NB4 (cell line): Measurements from ENCODE around the gene LAMA4.

Experiments
- MYC ChIP-seq: IDR thresholded peaks from 2 replicates; pipeline ENCODE4 v1.6.1; 2011; ENCODE audit warnings: low read depth, low read length
- POLR2A ChIP-seq: IDR thresholded peaks from 2 replicates; pipeline ENCODE4 v1.6.1; 2011; ENCODE audit warnings: mild to moderate bottlenecking; ENCODE audit not compliant: insufficient read length; ENCODE audit errors: extremely low read depth
- TF ChIP-seq, protein P1 (sequence below): IDR thresholded peaks from one replicate; pipeline ENCODE4 v1.5.1; 2012; ENCODE audit warnings: low read depth, low read length
- TF ChIP-seq, protein P2 (sequence below): IDR thresholded peaks from 2 replicates; pipeline ENCODE4 v1.6.1; 2011; ENCODE audit warnings: low read depth, low read length

DNA sequence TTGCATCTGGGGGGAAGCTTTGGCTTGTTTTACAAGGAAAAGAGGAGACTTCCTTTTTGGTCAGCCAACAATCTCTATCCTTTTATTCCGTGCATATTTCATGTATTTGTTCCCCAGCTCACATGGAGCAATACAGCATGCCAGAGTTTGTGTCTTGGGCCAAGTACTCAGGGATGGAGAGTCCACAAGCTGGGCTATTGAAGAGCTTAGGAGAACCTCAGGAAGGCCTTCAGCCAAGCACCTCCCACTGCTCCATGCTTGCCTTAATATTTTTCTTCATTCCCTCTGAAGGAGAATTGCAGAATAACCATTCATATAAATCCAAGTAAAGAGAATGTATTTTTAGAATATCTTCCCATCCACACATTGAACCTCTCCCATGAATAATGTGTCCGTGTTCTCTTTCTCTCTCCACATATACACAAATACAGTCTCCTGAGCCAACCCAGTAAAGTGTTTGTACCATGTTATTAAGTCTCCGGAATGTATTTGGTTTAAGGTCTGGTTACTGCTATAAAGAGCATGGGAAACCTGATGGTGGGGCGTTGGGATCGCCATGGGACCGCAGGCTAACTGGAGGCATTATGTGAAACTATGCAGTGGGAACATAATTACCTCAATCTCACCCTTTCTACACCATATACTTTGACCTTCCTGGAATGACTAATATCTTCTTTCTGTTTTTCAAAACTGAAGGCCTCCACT lies 3.0 kb downstream of the LAMA4 start:
- TF ChIP-seq, protein P1, sequence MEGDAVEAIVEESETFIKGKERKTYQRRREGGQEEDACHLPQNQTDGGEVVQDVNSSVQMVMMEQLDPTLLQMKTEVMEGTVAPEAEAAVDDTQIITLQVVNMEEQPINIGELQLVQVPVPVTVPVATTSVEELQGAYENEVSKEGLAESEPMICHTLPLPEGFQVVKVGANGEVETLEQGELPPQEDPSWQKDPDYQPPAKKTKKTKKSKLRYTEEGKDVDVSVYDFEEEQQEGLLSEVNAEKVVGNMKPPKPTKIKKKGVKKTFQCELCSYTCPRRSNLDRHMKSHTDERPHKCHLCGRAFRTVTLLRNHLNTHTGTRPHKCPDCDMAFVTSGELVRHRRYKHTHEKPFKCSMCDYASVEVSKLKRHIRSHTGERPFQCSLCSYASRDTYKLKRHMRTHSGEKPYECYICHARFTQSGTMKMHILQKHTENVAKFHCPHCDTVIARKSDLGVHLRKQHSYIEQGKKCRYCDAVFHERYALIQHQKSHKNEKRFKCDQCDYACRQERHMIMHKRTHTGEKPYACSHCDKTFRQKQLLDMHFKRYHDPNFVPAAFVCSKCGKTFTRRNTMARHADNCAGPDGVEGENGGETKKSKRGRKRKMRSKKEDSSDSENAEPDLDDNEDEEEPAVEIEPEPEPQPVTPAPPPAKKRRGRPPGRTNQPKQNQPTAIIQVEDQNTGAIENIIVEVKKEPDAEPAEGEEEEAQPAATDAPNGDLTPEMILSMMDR, result no peak
- TF ChIP-seq POLR2A, result no peak
- no peak for TF ChIP-seq MYC
- TF ChIP-seq, protein P2, sequence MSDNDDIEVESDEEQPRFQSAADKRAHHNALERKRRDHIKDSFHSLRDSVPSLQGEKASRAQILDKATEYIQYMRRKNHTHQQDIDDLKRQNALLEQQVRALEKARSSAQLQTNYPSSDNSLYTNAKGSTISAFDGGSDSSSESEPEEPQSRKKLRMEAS, result no peak
